ENCODE results near the gene TSPYL2.
A peak's percentile ranks its signal among the peaks of the same experiment; 100 is the strongest.

The TSPYL2 gene
- total RNA-seq: 0.57 to 6.0 (median 1.7) reads per million in 17 experiments

- DNase-seq: peak; percentile 88 to 93 (median 90)
Observed at GRCh38 chrX:53081925-53082772, at the start of gene TSPYL2. Gene TSPYL2 (plus strand): TSS chrX:53082367. CDS start chrX:53082499, 132 bp downstream.

- DNase-seq: no peak
Observed at GRCh38 chrX:53036149-53036548, 46.0 kb upstream of the TSPYL2 start.

GRCh38 chrX:53039236-53039635, 42.9 kb upstream of the TSPYL2 start:
- no peak for DNase-seq

GRCh38 chrX:53044995-53045394, 37.2 kb upstream of the TSPYL2 start:
- no peak for DNase-seq

GRCh38 chrX:53047228-53047627, 34.9 kb upstream of the TSPYL2 start:
- DNase-seq: no peak

- DNase-seq: peak in 1 of 4 experiments; percentile 6
Observed at GRCh38 chrX:53048169-53049126, 33.7 kb upstream of the TSPYL2 start, which contains the start of gene GPR173. Gene GPR173 (plus strand): TSS chrX:53048789. CDS start chrX:53076622, 27,833 bp downstream.

GRCh38 chrX:53049127-53049517, 33.0 kb upstream of the TSPYL2 start:
- DNase-seq: no peak

GRCh38 chrX:53050841-53051240, 31.3 kb upstream of the TSPYL2 start:
- DNase-seq: no peak

GRCh38 chrX:53055244-53055849, 26.8 kb upstream of the TSPYL2 start:
- no peak for DNase-seq

- no peak for DNase-seq
Observed at GRCh38 chrX:53056292-53056691, 25.9 kb upstream of the TSPYL2 start.

- DNase-seq: no peak
Observed at GRCh38 chrX:53065104-53065503, 17.1 kb upstream of the TSPYL2 start.

- DNase-seq: no peak
Observed at GRCh38 chrX:53071064-53071463, 11.1 kb upstream of the TSPYL2 start.

GRCh38 chrX:53071604-53072417, 10.4 kb upstream of the TSPYL2 start:
- peak; percentile 61 to 71 (median 67) for DNase-seq

GRCh38 chrX:53072418-53073114, 9.6 kb upstream of the TSPYL2 start:
- no peak for DNase-seq

- no peak for DNase-seq
Observed at GRCh38 chrX:53073115-53073586, 9.0 kb upstream of the TSPYL2 start.

GRCh38 chrX:53075011-53075410, 7.2 kb upstream of the TSPYL2 start:
- no peak for DNase-seq

GRCh38 chrX:53076671-53077070, 5.5 kb upstream of the TSPYL2 start:
- DNase-seq: no peak

GRCh38 chrX:53077207-53078197, 4.7 kb upstream of the TSPYL2 start:
- no peak for DNase-seq

GRCh38 chrX:53078943-53079342, 3.2 kb upstream of the TSPYL2 start:
- DNase-seq: no peak
